Measurements from ENCODE around the gene PNISR.

PNISR gene

DNA sequence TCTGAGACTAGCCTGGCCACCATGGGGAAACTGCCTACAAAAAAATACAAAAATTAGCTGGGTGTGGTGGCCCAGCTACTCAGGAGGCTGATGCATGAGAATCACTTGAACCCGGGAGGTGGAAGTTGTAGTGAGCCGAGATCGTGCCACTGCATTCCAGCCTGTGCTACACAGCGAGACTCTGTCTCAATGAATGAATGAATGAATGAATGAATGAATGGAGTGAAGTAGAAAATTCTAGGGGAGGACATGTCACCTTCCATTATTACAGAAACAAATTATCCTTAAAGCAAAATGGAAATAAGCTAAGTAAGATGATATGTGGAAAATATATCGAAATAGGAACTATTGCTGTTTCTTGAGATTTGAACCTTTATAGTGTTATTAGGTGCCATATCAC lies 2.9 kb upstream of the PNISR start:
- Histone ChIP-seq H3K27ac (no peak overlapping the region), H3K27me3 (no peaks in the 10 kb centered on the region), H3K9me3 (no peaks in the 10 kb centered on the region), H3K4me1 (peaks cover 0 to 36% (median 29%) of the 10 kb centered on the region in 4 donors), H3K4me3 (no peak overlapping the region), H3K36me3 (peaks cover 0 to 17% (median 10%) of the 10 kb centered on the region in 3 donors)
- no peak for DNase-seq
- intact Hi-C loops (cut with DNase I; ENCODE audit: low total_unique reads): no loop called here
- TF ChIP-seq, protein P1, sequence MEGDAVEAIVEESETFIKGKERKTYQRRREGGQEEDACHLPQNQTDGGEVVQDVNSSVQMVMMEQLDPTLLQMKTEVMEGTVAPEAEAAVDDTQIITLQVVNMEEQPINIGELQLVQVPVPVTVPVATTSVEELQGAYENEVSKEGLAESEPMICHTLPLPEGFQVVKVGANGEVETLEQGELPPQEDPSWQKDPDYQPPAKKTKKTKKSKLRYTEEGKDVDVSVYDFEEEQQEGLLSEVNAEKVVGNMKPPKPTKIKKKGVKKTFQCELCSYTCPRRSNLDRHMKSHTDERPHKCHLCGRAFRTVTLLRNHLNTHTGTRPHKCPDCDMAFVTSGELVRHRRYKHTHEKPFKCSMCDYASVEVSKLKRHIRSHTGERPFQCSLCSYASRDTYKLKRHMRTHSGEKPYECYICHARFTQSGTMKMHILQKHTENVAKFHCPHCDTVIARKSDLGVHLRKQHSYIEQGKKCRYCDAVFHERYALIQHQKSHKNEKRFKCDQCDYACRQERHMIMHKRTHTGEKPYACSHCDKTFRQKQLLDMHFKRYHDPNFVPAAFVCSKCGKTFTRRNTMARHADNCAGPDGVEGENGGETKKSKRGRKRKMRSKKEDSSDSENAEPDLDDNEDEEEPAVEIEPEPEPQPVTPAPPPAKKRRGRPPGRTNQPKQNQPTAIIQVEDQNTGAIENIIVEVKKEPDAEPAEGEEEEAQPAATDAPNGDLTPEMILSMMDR (IDR thresholded peaks at IDR 0.05): no peak

DNA sequence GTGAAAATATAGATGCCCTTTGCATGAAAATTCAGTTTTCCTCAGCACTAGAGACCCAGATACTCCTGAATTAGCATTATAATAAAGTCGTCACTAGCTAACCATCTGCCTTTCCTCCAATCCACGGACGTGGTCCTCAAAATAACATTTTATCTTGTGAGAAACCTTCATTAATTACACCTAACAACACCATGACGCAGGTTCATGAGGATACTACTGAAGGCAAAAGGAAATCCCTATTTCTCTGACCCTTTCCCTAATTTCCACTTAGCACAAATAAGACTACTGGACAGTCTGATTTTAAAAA lies 1.3 kb upstream of the PNISR start:
- DNase-seq: no peak
- H3K4me3 ChIP-seq: peak overlapping the region; percentile 69 to 85
- intact Hi-C loops (cut with DNase I; ENCODE audit: low total_unique reads): no loop called here
- H3K4me1 ChIP-seq: peaks cover 0 to 52% (median 38%) of the 10 kb centered on the region in 4 donors
- peak overlapping the region; percentile 92 to 98 for H3K27ac ChIP-seq
- TF ChIP-seq, protein P1 (IDR thresholded peaks at IDR 0.05): no peak
- H3K9me3 ChIP-seq: no peaks in the 10 kb centered on the region
- H3K36me3 ChIP-seq: peaks cover 0 to 9% (median 4%) of the 10 kb centered on the region in 3 donors
- H3K27me3 ChIP-seq: no peaks in the 10 kb centered on the region

DNA sequence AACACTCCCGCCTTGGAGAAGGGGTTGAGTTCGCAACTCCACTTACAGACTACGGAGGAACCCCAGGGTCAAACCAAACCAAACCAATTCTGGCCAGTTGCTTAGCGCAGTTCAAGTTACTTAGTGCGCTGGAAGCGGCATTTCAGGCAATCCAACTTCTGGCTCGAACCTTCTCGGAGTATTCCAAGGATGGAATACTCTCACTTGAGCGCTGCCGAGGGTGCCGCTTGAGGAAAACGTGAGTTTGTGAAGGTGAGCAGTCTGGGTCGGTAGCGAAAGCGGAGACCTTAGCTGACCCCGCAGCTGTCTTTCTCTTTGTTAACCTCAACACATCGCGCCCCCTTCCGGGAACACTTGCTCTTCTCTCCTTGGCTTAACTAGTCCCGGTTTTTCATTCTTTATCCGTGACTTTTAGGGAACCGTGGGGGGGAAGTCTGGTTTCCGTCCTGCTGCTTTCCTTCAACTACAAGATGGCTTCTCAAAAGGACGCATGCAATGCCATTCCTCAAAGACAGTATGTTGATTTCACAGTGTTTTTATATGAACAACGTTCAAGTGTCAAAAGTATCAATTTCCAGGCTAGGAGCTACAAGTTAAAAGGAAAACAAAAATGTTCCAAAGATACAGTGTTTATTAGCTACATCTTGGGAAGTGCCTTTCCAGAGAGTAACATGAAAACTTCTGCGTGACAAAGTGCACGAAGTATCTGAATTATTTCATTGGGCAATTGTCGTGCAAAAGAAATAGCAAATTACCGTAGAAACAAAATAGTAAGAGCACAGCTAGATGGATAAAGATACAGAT lies 741 bp upstream of the PNISR start:
- H3K27me3 ChIP-seq: no peaks in the 10 kb centered on the region
- H3K4me3 ChIP-seq: peak overlapping the region; percentile 69 to 85
- intact Hi-C loops (cut with DNase I; ENCODE audit: low total_unique reads): no loop called here
- H3K9me3 ChIP-seq: no peaks in the 10 kb centered on the region
- peaks cover 0 to 57% (median 41%) of the 10 kb centered on the region in 4 donors for H3K4me1 ChIP-seq
- DNase-seq: peak; percentile 86 to 88
- peak overlapping the region; percentile 92 to 98 for H3K27ac ChIP-seq
- TF ChIP-seq, protein P1 (IDR thresholded peaks at IDR 0.05): no peak
- H3K36me3 ChIP-seq: peaks cover 0 to 3% (median 0%) of the 10 kb centered on the region in 3 donors

DNA sequence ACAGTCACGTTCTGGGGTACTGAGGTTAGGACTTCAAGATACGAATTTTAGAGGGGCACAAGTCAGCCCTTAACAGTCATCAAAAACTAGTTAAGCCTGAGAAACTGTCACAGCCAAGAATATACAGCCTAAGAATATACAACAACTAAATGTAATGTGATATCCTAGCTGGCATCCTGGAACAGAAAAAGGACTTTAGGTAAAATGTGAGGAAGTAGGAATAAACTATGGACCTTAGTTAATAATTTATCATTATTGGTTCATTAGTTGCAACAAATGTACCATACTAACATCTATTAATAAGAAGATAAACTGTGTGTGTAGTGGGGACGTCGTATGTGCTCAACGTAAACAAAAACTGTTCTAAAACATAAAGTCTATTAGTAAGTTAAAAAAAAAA lies 1.1 kb downstream of the PNISR start:
- Histone ChIP-seq H3K9me3 (no peaks in the 10 kb centered on the region), H3K4me1 (peaks cover 0 to 76% (median 44%) of the 10 kb centered on the region in 4 donors), H3K27me3 (no peaks in the 10 kb centered on the region), H3K4me3 (peak overlapping the region; percentile 69 to 85), H3K27ac (peak overlapping the region; percentile 92 to 98), H3K36me3 (no peaks in the 10 kb centered on the region)
- TF ChIP-seq, protein P1 (IDR thresholded peaks at IDR 0.05): no peak
- DNase-seq: no peak
- intact Hi-C loops (cut with DNase I; ENCODE audit: low total_unique reads): loop anchor here (5.0 kb wide), 1 partner anchor 93 kb away; the partner anchor contains the start of gene USP45

DNA sequence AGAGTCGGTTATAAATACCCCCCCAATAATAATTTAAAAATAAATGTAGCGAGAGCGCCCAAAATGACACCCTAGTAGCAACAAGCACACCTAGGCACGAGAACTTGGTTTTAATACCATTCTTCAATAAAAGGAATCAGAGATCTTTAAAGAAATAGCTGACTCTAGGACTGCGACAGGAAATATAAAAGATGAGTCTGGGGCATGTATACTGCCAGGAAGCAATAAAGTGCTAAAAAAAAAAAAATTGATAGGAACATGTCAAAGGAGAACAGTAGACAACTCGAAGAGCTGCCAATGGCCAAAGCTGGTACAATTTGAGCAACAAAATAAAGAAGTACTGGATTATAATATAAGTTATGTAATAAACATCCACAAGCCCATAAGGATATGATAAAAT lies 2.2 kb downstream of the PNISR start:
- H3K4me3 ChIP-seq: peak overlapping the region in 1 of 2 donors; percentile 85
- no peak overlapping the region for H3K27ac ChIP-seq
- no peaks in the 10 kb centered on the region for H3K36me3 ChIP-seq
- no peaks in the 10 kb centered on the region for H3K27me3 ChIP-seq
- intact Hi-C loops (cut with DNase I; ENCODE audit: low total_unique reads): loop anchor here (5.0 kb wide), 1 partner anchor 94 kb away; the partner anchor contains the start of gene USP45
- TF ChIP-seq, protein P1 (IDR thresholded peaks at IDR 0.05): no peak
- H3K4me1 ChIP-seq: peaks cover 0 to 81% (median 44%) of the 10 kb centered on the region in 4 donors
- no peak for DNase-seq
- H3K9me3 ChIP-seq: no peaks in the 10 kb centered on the region
